Natural killer cell (primary cell): Measurements from ENCODE around the gene CCDC183. TPM values are rescaled to one million over a fixed set of nuclear protein-coding genes. Genes with fewer than 3 reads are reported as not detected.

Source experiments
- ATAC-seq, 3 donors: fragments of 150-1000 bp in 2 of 3; fragments of 200-7000 bp in 1 of 3; cut with Tn5 transposase; 1 replicate in 1 of 3; 2 replicates in 2 of 3; pipeline ENCODE4 v1.10.0; 2021; ENCODE audit warnings: mild to moderate bottlenecking in 2 of 3, moderate library complexity in 2 of 3
- DNase-seq, 2 donors: peaks; one replicate each; pipeline versions ENCODE4 v3.0.0 to v3.0.0-alpha.2; 2013 to 2021; ENCODE audit warnings: mixed read lengths in 1 of 2
- H3K27ac ChIP-seq: one replicate; pipeline ENCODE4 v1.5.1; 2013; ENCODE audit warnings: mild to moderate bottlenecking, low read length
- H3K27me3 ChIP-seq: one replicate; pipeline ENCODE4 v1.6.1; 2013; ENCODE audit warnings: low read length; ENCODE audit not compliant: control insufficient read depth, insufficient read depth
- H3K36me3 ChIP-seq: one replicate; pipeline ENCODE4 v1.6.1; 2013; ENCODE audit warnings: low read length; ENCODE audit not compliant: control insufficient read depth, insufficient read depth
- H3K4me1 ChIP-seq: one replicate; pipeline ENCODE4 v1.6.1; 2013; ENCODE audit warnings: low read length; ENCODE audit not compliant: control insufficient read depth, insufficient read depth
- H3K4me3 ChIP-seq: one replicate; pipeline ENCODE4 v1.5.1; 2013; ENCODE audit warnings: low read length
- H3K9me3 ChIP-seq: one replicate; pipeline ENCODE4 v1.6.1; 2013; ENCODE audit warnings: low read length; ENCODE audit not compliant: control insufficient read depth, insufficient read depth
- H3K27ac Mint-ChIP-seq, 2 donors: one replicate each; pipeline ENCODE4 v1.8.0; 2022; ENCODE audit warnings: mild to moderate bottlenecking in 2 of 2, mixed read lengths in 2 of 2, moderate library complexity in 1 of 2
- H3K27me3 Mint-ChIP-seq, 2 donors: one replicate each; pipeline ENCODE4 v1.8.0; 2022; ENCODE audit warnings: low read depth in 2 of 2, mixed read lengths in 2 of 2
- H3K36me3 Mint-ChIP-seq: one replicate; pipeline ENCODE4 v1.8.0; 2022; ENCODE audit warnings: mixed read lengths
- H3K4me1 Mint-ChIP-seq, 2 donors: one replicate each; pipeline ENCODE4 v1.8.0; 2022; ENCODE audit warnings: mixed read lengths in 2 of 2
- H3K4me3 Mint-ChIP-seq: one replicate; pipeline ENCODE4 v1.8.0; 2022; ENCODE audit warnings: mild to moderate bottlenecking, moderate library complexity, mixed read lengths
- H3K9me3 Mint-ChIP-seq, 2 donors: one replicate each; pipeline ENCODE4 v1.8.0; 2022; ENCODE audit warnings: mixed read lengths in 2 of 2
- WGBS: methylation state at CpG from one replicate; pipeline ENCODE4 v1.1.7; 2013; ENCODE audit warnings: missing lambda C conversion rate; ENCODE audit not compliant: insufficient coverage; 5-methylcytosine and 5-hydroxymethylcytosine counted together
- intact Hi-C: fragments of 100-400 bp; cut with micrococcal nuclease; formaldehyde crosslinking; loops from one replicate; pipeline ENCODE4 v1.14.2; 2022
- total RNA-seq, 4 donors: library from RNA; stranded (reverse); fragments of 120-200 nt in 1 of 4; gene quantifications; one replicate each; pipeline versions ENCODE4 v1.2.3 to v1.2.4, GENCODE V29; 2013 to 2022
- TF ChIP-seq, protein P1 (sequence below): fragments of 200-600 bp; IDR thresholded peaks from one replicate; pipeline ENCODE4 v1.8.0; 2022; ENCODE audit warnings: antibody characterized with exemption

CCDC183 gene
- under 1 TPM; 0.56 to 0.75 (median 0.65) TPM for total RNA-seq
- total RNA-seq (2013) = 0.81 TPM

DNA sequence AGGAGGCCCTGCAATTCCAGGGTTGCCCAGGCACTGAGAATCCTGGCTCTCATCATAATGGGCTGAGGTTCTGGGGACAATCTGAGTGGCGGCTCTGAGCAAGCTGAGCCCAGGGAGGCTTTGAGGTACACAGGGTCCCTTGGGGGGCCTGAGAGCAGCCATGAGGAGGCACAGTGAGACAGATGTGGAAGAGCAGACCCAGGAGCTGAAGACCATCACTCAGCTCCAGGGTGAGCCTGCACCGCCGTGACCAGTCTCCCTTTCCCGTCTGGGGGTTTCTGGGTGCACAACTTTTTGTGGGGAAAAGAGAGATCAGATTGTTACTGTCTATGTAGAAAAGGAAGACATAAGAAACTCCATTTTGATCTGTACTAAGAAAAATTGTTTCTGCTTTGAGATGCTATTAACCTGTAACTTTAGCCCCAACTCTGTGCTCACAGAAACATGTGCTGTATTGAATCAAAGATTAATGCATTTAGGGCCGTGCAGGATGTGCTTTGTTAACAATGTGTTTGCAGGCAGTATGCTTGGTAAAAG is at the start of gene CCDC183:
CCDC183 (plus strand) TSS at position 101 of the 537 bp plus-strand sequence; CDS start at position 161, 60 bp downstream.
- intact Hi-C loops = no loop called here
- Mint-ChIP-seq H3K4me3 (no peak within 1 kb of the TSS), H3K27ac (no peak within 1 kb of the TSS), H3K4me1 (peaks cover 13 to 20% of the 10 kb centered on the region in 2 donors), H3K36me3 (no peaks in the 10 kb centered on the region), H3K27me3 (peaks cover 0 to 4% of the 10 kb centered on the region in 2 donors), H3K9me3 (no peaks in the 10 kb centered on the region)
- 70% methylated on average over 5 of the region's 5 CpGs for WGBS
- Histone ChIP-seq H3K27ac (no peak within 1 kb of the TSS), H3K4me1 (peaks cover 43% of the 10 kb centered on the region), H3K9me3 (no peaks in the 10 kb centered on the region), H3K27me3 (peaks cover 12% of the 10 kb centered on the region), H3K36me3 (peaks cover 9% of the 10 kb centered on the region), H3K4me3 (no peak within 1 kb of the TSS)
- DNase-seq (no peak), ATAC-seq (no peak)
- TF ChIP-seq, protein P1, sequence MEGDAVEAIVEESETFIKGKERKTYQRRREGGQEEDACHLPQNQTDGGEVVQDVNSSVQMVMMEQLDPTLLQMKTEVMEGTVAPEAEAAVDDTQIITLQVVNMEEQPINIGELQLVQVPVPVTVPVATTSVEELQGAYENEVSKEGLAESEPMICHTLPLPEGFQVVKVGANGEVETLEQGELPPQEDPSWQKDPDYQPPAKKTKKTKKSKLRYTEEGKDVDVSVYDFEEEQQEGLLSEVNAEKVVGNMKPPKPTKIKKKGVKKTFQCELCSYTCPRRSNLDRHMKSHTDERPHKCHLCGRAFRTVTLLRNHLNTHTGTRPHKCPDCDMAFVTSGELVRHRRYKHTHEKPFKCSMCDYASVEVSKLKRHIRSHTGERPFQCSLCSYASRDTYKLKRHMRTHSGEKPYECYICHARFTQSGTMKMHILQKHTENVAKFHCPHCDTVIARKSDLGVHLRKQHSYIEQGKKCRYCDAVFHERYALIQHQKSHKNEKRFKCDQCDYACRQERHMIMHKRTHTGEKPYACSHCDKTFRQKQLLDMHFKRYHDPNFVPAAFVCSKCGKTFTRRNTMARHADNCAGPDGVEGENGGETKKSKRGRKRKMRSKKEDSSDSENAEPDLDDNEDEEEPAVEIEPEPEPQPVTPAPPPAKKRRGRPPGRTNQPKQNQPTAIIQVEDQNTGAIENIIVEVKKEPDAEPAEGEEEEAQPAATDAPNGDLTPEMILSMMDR = no peak

- Mint-ChIP-seq H3K9me3 (no peaks in the 10 kb centered on the region), H3K4me1 (no peaks in the 10 kb centered on the region), H3K27me3 (peaks cover 4 to 10% of the 10 kb centered on the region in 2 donors), H3K27ac (no peak overlapping the region), H3K4me3 (no peak overlapping the region), H3K36me3 (no peaks in the 10 kb centered on the region)
- intact Hi-C loops = no loop called here
- no peak for DNase-seq
- no peak overlapping the region for H3K4me3 ChIP-seq
- peaks cover 29% of the 10 kb centered on the region for H3K4me1 ChIP-seq
- TF ChIP-seq, protein P1 = no peak
- H3K9me3 ChIP-seq = peaks cover 3% of the 10 kb centered on the region
- peaks cover 6% of the 10 kb centered on the region for H3K27me3 ChIP-seq
- H3K27ac ChIP-seq = no peak overlapping the region
- H3K36me3 ChIP-seq = no peaks in the 10 kb centered on the region
- ATAC-seq = no peak
- 89% methylated on average over 18 of the region's 18 CpGs for WGBS
Observed at GRCh38 chr9:136746621-136747020, 49.5 kb upstream of the CCDC183 start.

GRCh38 chr9:136747161-136748060 is 48.7 kb upstream of the CCDC183 start:
- intact Hi-C loops = no loop called here
- WGBS = 91% methylated on average over 22 of the region's 22 CpGs
- peaks cover 21% of the 10 kb centered on the region for H3K4me1 ChIP-seq

More at GRCh38 chr9:136747161-136748060, 48.7 kb upstream of the CCDC183 start:
- ATAC-seq = no peak
- H3K27me3 Mint-ChIP-seq = peaks cover 10 to 12% of the 10 kb centered on the region in 2 donors
- Histone ChIP-seq H3K36me3 (no peaks in the 10 kb centered on the region), H3K27ac (no peak overlapping the region), H3K4me3 (no peak overlapping the region), H3K27me3 (peaks cover 2% of the 10 kb centered on the region), H3K9me3 (peaks cover 8% of the 10 kb centered on the region)
- no peaks in the 10 kb centered on the region for H3K4me1 Mint-ChIP-seq
- peaks cover under 1 to 5% of the 10 kb centered on the region in 2 donors for H3K9me3 Mint-ChIP-seq
- no peaks in the 10 kb centered on the region for H3K36me3 Mint-ChIP-seq
- H3K27ac Mint-ChIP-seq = no peak overlapping the region
- no peak overlapping the region for H3K4me3 Mint-ChIP-seq
- no peak for DNase-seq
- TF ChIP-seq, protein P1 = no peak
